Ramos (cell line): ENCODE results near the gene LRRK1.

ENCODE experiments used
- in situ Hi-C: fragments of 300-500 bp; cut with MboI; formaldehyde crosslinking; loops from one replicate; pipeline ENCODE4 v1.14.3; 2022; ENCODE audit warnings: low sequenced_read_pairs; ENCODE audit not compliant: unreplicated experiment

Gene LRRK1

DNA sequence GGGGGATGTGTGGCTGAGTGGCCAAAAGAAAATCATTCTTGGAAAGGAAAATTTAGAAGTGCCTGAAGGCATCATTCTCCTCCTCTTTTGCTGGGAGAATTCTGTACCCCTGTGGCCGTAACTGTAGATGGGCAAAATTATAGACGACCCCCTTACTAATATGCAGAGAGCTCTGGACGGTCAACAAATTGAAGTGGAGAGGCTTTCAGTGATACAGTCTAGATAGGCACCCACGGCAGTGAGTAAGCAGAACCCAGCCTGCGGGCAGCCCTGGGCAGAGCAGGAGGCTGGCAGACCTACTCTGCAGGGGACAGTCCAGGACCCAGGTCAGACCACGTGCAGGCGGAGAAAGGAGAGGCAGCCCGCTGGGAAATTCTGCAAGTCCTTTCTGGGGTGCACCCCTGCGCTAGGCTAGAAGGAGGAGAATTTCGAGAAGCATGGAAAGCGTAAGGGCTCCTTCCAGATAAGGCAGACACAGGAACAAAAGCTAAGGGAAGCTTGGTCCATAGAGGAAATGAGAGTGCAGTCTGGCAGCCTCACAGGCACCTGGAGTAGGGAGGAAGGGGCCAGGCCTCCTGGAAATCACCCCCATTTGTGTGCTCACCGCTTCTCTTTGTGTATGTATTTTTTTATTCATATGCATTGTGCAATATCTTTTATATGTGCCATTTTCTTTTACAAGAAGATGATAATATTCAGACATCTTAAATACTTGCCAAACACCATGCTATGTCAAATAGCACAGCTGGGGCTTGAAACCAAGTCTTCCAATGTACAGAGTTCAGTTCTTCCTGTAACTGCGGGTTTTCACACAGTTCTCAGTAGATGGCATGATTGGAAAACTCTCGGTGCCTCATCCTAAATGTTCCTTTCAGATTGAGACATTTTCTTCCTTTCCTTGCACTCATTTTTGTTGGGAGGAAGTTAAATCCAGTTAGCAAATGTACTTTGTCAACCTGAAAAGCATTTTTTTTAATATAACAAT is 40.2 kb downstream of the LRRK1 start:
- in situ Hi-C loops, result no loop called here

DNA sequence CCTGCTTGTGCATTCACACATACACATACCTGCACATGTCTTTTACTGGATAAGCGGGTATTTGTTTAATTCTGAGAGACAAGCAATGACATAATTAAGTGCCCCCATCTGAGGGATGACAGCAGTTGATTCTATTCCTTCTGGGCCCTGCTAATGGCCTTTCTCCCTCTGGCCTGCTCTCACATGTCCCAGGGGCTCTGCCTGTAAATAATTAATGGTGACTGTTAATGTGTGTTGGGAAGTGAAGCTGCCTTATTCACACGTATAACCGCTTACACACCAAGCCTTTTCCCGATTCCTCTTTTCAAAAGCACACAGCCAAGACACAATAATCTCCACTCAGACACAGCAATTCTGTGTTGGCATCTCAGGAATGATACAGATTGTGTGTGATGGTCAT is 47.8 kb downstream of the LRRK1 start:
- in situ Hi-C loops, result no loop called here

DNA sequence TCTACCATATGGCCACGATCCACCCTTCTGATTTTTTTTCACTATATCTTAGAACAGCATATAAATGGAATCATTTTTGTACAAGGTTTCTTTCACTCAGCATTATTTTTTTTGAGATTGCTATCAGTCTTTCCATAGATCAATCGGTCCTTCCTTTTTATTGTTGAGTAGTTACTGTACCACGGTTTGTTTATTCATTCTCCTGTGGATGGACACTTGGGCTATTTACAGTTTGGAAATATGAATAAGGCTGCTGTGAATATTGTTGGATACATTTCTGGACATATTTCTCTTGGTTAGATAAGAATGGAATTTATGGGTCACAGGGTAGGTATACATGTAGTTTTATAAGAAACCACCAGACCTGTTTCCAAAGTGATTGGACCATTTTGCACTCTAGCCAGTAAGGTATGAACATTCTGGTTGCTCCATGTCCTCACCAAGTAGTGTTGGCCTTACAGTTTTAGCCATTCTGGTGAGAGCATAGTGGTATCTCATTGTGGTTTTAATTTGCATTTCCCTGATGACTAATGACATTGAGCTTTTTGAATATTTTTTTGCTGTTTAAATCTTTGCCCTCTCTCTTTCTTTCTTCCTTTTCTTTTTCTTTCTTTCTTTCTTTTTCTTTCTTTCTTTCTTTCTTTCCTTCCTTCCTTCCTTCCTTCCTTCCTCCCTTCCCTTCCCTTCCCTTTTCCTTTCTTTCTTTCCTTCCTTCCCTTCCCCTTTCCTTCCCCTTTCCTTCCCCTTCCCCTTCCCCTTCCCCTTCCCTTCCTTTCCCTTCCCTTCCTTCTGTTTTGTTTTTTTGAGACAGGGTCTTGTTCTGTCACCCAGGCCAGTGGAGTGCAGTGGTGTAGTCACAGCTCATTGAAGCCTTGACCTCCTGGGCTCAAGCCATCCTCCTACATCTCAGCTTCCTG is 49.2 kb downstream of the LRRK1 start:
- in situ Hi-C loops, result no loop called here

DNA sequence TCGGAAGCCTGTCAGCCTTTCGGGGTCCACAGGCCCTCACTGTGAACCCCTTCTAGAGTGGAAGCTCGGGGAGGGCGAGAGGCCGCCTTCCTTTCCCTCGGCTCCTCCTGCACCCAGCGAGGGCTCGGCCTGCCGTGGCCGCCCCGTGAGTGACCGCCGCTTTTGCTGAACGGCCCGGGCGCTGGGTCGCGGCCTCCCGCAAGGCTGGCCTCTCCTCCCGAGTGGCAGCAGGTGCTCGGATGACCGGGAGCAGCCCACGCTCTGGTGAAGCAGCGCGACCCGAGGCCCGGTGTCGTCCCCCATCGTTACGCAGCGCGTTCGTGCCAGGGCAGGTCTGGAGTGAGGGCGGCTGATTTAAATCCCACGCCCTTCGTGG is 53.8 kb downstream of the LRRK1 start:
- in situ Hi-C loops, result no loop called here

DNA sequence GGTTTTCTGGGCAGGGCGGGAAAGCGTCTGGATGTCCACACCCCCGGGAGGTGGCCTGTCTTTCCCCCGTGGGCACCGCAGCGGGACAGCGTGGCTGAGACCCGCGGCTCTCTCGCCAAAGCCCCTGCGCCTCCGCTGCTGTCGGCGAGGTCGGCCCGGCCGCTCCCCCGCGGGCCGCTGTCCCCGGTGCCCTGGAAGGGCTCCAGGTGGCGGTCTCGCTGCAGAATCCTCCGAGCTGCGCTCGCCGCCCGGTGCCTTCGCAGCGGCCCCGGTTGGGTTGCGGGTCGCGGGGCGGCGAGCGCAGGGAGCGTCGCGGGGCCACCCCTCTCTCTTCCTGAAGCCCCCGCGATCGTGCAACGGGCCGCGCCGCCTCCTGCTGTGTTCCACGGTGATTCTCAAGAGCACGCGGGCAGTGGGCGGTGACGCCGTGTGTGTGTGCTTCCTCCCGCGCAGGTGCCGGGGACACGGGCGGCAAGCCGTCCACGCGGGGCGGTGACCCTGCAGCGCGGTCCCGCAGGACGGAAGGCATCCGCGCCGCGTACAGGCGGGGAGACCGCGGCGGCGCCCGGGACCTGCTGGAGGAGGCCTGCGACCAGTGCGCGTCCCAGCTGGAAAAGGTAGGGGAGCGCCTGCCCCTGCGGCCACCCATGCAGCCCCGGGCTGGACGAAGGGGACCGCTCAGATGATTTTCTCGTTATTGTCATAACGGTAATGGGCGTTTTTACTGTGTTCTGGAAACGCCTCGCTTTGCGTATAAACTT is 54.4 kb downstream of the LRRK1 start:
- in situ Hi-C loops, result no loop called here

DNA sequence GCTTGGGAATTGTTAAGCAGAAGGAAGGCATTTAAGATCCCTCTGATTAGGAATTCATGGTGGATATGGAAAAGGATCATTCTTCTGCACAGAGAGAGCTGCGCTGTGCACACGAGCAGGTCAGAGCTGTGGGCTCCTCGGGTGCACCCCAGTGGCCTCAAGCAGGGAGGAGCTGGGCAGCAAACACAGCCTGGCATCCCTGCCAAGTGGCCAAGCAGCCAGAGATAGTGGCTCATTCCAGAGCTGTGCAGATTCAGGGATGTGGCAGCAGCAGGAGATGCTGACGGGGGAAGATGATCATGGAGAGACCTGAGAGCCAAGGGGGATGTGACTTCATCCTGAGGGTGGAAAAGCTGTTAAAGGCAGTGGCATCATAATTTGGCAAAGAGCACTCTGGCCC is 55.9 kb downstream of the LRRK1 start:
- in situ Hi-C loops, result no loop called here

DNA sequence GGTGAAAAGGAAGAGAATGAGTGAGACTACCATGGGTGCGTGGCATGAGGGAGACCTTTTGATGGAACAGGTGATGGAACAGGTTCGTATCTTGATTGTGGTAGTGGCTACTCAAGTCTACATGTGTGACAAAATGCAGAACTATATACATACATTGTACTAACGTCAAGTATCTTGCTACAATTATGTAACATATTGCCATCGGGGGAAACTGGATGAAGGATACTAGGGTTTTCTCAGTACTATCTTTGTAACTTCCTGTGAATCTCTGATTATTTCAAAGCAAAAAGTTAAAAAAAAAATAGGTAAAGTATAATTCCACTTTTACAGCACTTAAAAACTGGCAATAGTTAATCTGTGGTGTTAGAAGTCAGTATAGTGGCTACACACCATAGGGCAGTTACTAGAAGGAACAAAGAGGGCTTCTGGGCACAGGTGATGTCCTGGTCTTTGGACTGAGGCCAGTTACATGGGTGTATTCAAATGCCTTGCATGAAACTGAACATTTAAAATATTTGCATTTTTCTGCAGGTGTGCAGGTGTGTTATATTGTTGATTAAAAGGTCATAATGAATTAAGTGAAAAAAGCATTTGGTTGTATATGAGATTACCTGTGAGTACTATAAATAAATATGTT is 61.4 kb downstream of the LRRK1 start:
- in situ Hi-C loops, result no loop called here

DNA sequence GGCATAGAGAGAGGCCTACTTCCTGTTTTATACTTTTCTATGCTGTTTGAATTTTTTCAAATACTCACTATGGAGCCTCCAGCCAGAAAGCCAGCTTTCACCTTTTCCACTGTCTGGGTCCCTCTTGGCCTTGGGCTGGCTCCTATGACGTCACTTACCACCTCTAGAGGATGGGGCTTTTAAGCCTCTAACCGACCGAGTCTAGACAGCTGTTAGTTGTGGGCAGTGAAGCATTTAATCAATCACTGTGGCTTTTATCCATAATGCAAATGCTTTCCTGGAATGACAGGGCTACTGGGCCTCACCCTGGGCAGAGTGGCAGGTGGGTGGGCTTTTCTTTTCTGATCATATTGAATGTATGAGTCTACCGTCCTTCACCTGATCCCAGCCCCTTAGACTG is 61.9 kb downstream of the LRRK1 start:
- in situ Hi-C loops, result no loop called here

DNA sequence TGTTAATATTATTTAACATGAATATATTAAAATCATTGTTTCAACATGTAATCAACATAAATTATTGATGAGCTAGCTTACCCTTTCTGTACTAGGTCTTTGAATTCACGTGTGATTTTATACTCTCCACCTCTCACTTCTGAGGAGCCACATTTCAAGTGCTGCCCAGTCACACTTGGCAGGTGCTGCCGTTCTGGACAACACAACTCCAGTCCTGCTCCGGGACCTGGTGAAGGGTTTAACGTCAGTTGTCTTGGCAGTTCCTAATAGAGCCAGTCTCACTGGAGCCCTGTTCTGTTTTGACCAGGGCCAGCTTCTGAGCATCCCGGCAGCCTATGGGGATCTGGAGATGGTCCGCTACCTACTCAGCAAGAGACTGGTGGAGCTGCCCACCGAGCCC is 64.1 kb downstream of the LRRK1 start:
- in situ Hi-C loops, result no loop called here

DNA sequence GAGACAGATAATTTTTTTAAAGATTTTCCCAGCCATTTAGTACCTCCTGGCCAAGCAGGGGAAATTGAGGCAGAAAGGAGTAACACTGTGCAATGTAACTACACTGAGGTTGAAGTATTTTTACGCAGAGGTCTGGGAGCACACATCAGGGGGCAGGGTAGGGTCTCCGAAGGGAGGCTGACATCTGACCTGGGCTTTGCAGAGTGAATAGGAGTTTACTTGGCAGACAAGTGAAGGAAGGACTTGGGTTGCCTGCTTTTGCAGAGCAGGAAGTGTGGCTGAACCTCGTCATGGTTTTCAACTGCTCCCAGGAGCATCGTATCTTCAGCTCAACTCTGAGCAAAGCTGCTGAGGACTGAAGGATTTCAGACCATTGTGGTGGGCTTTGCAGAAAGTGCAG is 66.2 kb downstream of the LRRK1 start:
- in situ Hi-C loops, result no loop called here

DNA sequence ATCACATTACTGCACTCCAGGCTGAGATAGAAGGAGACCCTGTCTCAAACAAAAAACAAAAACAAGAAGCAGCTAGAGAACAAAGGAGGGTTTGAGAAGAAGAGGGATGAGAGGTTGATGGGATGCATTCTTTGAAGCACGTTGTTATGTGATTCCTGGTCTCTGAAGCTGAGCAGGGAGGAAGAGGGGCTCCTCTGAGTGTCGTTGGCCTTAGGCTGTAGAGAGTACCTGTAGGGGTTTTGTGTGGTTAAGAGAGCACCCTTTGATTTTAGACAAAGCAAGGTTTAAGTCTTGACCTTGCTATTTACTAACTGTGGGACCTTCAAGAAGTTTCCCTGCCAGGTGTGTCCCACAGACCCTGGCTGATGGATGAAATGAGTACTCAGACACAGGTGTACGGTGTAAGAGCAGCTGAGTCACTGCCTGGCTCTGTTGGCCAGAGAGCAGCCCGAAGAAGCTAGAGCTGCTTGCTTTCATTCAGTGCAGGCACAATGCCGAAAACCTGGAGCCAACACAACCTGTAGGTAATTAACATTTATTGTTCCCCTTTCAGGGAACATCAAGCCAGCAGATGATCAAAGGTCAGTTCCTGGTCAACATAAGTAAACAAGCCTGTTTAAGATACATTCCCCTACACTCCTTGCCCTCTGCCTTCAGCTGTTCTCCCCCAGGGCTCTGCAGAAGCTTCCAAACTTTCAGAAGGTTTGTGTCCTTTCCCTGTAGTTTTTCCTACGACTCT is 67.2 kb downstream of the LRRK1 start:
- in situ Hi-C loops, result no loop called here

DNA sequence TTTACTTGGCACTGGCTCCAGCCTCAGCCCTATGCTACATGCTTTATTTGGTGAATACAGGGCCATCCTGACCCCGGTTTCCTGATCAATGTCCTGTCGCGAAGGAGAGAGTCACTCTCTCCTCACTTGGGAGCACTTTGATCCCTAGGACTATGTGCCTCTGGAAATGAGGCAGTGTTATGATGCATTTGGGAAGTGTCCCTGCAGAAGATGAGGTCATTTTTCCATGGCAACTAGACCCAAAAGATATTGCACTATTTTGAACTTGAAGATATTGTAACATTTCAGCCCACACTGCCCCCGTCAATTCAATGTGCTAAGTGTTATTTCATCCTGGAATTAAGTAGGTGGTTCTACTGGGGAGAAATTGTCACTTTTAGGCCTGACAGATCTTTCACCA is 68.0 kb downstream of the LRRK1 start:
- in situ Hi-C loops, result no loop called here

DNA sequence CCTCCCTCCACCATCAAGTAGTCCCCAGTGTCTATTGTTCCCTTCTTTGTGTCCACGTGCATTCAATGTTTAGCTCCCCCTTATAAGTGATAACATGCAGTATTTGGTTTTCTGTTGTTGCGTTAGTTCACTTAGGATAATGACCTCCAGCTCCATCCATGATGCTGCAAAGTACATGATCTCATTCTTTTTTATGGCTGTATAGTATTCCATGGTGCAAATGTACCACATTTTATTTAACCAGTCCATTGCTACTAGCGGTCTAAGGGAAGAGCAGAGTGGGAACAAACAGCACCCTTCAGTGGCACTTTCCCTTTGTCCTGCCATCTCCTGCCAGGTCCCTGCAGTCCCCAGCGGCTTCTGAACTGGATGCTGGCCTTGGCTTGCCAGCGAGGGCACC is 69.1 kb downstream of the LRRK1 start:
- in situ Hi-C loops, result no loop called here

DNA sequence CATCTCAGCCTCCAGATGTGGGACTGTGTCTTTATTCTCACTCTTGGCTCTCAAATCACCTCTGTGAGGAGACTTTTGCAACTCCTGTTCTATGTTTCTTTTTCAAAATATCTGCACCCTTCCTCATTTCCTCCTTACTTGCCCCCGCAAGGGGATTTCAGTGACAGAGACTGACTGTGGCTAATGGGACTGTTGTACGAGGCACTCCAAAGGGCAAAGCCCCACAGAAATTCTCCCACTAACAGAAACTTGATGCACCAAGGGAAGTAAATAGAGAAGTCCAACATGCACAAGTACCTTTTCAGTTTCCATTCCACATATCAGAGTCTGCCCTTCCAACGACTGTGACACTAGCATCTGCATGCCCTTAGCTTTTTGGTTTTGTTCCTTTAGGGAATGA is 69.7 kb downstream of the LRRK1 start:
- in situ Hi-C loops, result no loop called here

DNA sequence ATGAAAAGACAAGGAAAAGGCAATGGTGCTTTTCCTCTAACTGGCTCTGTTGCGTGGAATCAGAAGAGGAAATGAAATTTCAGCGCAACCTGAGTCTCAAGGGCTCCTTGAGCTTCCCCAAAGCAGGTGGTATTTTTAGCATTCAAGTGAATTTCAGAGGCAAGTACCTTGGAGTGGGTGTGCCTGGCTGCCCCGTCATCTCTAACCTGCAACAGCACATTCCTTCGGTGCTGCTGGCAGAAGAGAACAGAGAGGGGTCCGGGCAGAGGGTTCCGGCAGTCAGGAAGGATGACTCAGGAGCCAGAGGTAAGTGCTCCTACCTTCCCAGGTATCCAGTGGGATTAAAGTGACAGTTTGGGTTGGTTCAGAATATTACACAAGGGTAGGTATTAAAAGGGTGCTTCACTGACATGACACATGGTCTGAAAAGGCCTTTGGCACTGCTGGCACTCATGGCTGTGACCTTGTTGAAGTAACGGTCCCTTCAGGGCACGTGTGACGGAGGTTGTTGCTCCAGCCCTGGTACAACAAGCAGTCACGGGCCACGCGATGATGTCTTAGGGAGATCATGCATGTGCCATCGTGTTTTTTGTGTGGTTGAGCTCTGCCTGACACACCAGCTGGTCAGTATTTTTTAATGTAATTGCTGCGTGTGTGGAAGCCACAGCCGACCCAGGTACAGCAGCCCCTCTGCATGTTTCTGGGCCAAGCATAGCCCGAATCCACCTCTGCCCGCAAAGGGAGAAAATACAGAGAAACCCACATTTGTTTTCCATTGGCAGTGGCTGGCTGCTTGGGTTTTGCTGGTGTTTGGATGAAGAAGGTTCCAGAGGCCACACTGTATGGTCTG is 75.7 kb downstream of the LRRK1 start:
- in situ Hi-C loops, result no loop called here

DNA sequence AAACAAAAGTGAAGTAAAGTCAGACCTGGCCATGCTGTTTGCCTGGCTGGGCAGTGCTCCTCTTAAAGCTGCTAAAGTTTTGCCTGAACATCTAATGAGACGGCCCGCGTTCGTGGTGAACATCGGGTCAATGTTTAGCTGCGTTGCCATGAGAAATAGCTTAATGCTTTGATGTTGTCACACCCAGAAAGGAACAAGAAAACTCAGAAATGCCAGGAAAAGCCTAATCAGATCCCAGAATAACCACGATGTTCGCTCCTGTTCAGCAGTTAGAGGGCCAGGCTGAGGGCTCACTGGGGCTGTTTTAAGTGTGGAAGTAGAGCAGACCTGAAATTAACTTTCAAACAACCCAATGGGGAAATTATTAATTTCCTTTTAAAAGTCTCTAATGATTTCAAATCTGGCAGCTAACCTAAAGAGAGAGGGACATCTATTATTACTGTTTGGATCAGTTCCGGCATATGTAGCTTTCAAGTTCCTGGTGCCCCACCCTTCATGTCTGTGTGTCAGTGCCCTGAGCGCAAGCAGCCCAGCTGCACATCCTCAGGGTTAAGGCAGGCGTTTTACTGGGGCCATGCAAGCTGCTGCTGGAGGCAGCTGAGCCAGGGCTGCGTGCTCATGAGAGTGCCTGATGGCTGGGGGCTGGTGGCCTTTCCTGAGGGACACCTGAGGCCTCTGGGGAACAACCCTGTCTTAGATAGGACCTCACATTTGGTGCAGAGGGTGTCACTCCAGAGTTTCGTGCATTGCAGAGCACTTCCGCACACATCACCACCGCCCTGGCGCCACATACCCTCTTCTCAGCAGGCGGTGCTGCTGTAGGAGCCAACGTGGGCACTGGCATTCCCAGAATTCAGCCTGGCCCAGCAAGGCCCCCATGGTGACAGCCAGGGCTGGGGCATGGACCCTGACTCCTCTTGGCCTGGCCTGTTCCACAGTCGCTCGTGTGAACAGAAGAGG is 76.6 kb downstream of the LRRK1 start:
- in situ Hi-C loops, result no loop called here

DNA sequence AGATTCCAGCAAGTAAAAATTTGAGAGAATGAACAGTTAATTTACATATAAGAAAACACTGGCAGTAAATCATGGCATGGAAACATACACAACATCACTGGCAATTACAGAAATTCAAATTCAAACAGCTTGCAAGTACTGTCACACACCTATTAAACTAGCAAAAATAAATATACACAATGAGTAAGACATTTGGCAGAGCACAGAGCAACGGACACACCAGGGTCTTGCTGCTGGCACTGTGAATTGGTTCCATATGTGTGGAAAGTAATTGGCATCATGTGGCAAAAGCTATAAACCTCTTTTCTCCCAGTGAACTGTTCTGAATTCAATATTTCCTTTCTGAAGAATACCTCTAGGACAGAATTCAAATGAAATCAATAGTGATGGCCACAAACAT is 78.3 kb downstream of the LRRK1 start:
- in situ Hi-C loops, result no loop called here
